GM12878 (cell line): Measurements from ENCODE around the gene SHC3. TPM values are rescaled to one million over a fixed set of nuclear protein-coding genes. Genes with fewer than 3 reads are reported as not detected.

Experiments
- ATAC-seq: fragments of 200-7000 bp; cut with Tn5 transposase; 3 replicates; pipeline ENCODE4 v1.9.1; 2020; ENCODE audit warnings: mild to moderate bottlenecking, moderate library complexity
- BruUV-seq: library from RNA; stranded (reverse); fragments of 400-500 nt; replicated peaks from 2 replicates; lab custom pipeline; 2021; lab: Mats Ljungman, UMichigan
- CTCF ChIA-PET: fragments of 300-600 bp; sonication (Branson Sonifier 250); formaldehyde crosslinking; extraction: SDS; loops from one replicate; lab custom pipeline; 2021; ENCODE audit warnings: inconsistent platforms; lab: Yijun Ruan, JAX
- POLR2A ChIA-PET: fragments of 350-600 bp; formaldehyde crosslinking; extraction: SDS; loops from one replicate; lab custom pipeline; 2021; ENCODE audit warnings: inconsistent platforms; lab: Charles Lee
- RAD21 ChIA-PET: fragments of 300-600 bp; sonication (Branson Sonifier 250); formaldehyde crosslinking; loops from one replicate; lab custom pipeline; 2023; ENCODE audit warnings: antibody characterized with exemption; ENCODE audit not compliant: unreplicated experiment; lab: Charles Lee
- SMC1A ChIA-PET: fragments of 300-600 bp; sonication (Branson Sonifier 250); formaldehyde crosslinking; loops from one replicate; lab custom pipeline; 2023; ENCODE audit not compliant: unreplicated experiment, uncharacterized antibody; lab: Charles Lee
- DNase-seq: peaks from one replicate; pipeline ENCODE4 v3.0.0-alpha.2; 2011; ENCODE audit warnings: low read depth, low spot score
- FAIRE-seq: peaks from 3 replicates; lab custom pipeline; 2011; peaks lifted over from hg19 to GRCh38; lab: Jason Lieb, UNC
- H2AFZ ChIP-seq: 2 replicates; pipeline ENCODE4 v1.6.0; 2011; ENCODE audit warnings: low read depth, low read length, control low read depth; ENCODE audit not compliant: control insufficient read depth
- H3K27ac ChIP-seq: 2 replicates; pipeline ENCODE4 v1.5.1; 2011; ENCODE audit warnings: control low read depth; ENCODE audit not compliant: control insufficient read depth, insufficient read depth
- H3K27me3 ChIP-seq, 2 experiments: replicated peaks in 1 of 2; 2 replicates each; pipeline versions ENCODE4 v1.6.0 to v1.6.1; 2011; ENCODE audit warnings: low read length in 1 of 2; ENCODE audit not compliant: control insufficient read depth in 2 of 2, insufficient read depth in 2 of 2
- H3K36me3 ChIP-seq, 2 experiments: 2 replicates each; pipeline ENCODE4 v1.5.1; 2011; ENCODE audit warnings: low read length in 1 of 2; ENCODE audit not compliant: control insufficient read depth in 2 of 2, insufficient read depth in 2 of 2
- H3K4me1 ChIP-seq: 2 replicates; pipeline ENCODE4 v1.6.1; 2011; ENCODE audit warnings: mild to moderate bottlenecking, low read length, moderate library complexity, mixed read lengths; ENCODE audit not compliant: control insufficient read depth, insufficient read depth
- H3K4me2 ChIP-seq: 2 replicates; pipeline ENCODE4 v1.6.0; 2011; ENCODE audit warnings: control low read depth; ENCODE audit not compliant: control insufficient read depth, insufficient read depth
- H3K4me3 ChIP-seq: fragments of 200-600 bp; sonication (generic); 2 replicates; pipeline ENCODE4 v1.5.1; 2016
- H3K79me2 ChIP-seq: 2 replicates; pipeline ENCODE4 v1.6.0; 2011; ENCODE audit warnings: low read length; ENCODE audit not compliant: control insufficient read depth, insufficient read depth
- H3K9ac ChIP-seq: 2 replicates; pipeline ENCODE4 v1.8.0; 2011; ENCODE audit warnings: low read length, control low read depth, mixed read lengths; ENCODE audit not compliant: control insufficient read depth, insufficient read depth
- H3K9me3 ChIP-seq: replicated peaks from 3 replicates; pipeline ENCODE4 v1.5.1; 2011; ENCODE audit warnings: mild to moderate bottlenecking, low read length; ENCODE audit not compliant: control insufficient read depth, insufficient read depth
- H4K20me1 ChIP-seq: 2 replicates; pipeline ENCODE4 v1.6.0; 2011; ENCODE audit not compliant: control insufficient read depth, insufficient read depth
- CBFB ChIP-seq: IDR thresholded peaks from 2 replicates; pipeline ENCODE4 v1.6.1; 2016; ENCODE audit warnings: antibody characterized with exemption, low read depth
- NBN ChIP-seq: fragments of 450-650 bp; IDR thresholded peaks from 2 replicates; pipeline ENCODE4 v1.6.1; 2016
- NFXL1 ChIP-seq: fragments of 450-650 bp; IDR thresholded peaks from 2 replicates; pipeline ENCODE4 v1.6.1; 2017; ENCODE audit warnings: antibody characterized with exemption, mild to moderate bottlenecking, borderline replicate concordance
- NKRF ChIP-seq: fragments of 450-650 bp; conservative IDR thresholded peaks from 2 replicates; pipeline ENCODE4 v1.6.1; 2017; ENCODE audit warnings: mild to moderate bottlenecking, moderate library complexity
- SMARCA5 ChIP-seq: fragments of 450-650 bp; IDR thresholded peaks from 2 replicates; pipeline ENCODE4 v1.6.1; 2017; ENCODE audit warnings: mild to moderate bottlenecking
- SREBF2 ChIP-seq: IDR thresholded peaks from 2 replicates; pipeline ENCODE4 v1.6.1; 2012; ENCODE audit warnings: mild to moderate bottlenecking, low read length
- WGBS: methylation state at CpG from one replicate; pipeline ENCODE4 v1.1.6; 2016; ENCODE audit warnings: low lambda C conversion rate; ENCODE audit not compliant: insufficient replicate concordance, insufficient coverage; ENCODE audit errors: missing lambda C conversion rate; 5-methylcytosine and 5-hydroxymethylcytosine counted together
- in situ Hi-C: fragments of 300-500 bp; cut with MboI; formaldehyde crosslinking; loops from 9 replicates; pipeline ENCODE4 v1.14.3; 2018; ENCODE audit warnings: mixed read lengths
- intact Hi-C: fragments of 100-400 bp; cut with micrococcal nuclease; formaldehyde crosslinking; loops from one replicate; pipeline ENCODE4 v1.14.2; 2022; ENCODE audit not compliant: unreplicated experiment
- polyA plus RNA-seq, 11 experiments: library from polyadenylated mRNA; depleted of rRNA in 4 of 11; unstranded in 6 of 11; stranded (reverse) in 5 of 11; fragments of >200 nt; fragmentation: Nextera tagmentation in 4 of 11; fragmentation: Illumina TruSeq in 1 of 11; extraction: Ambion mirVana in 4 of 11; extraction: Trizol in 1 of 11; gene quantifications; 1 replicate in 1 of 11; 2 replicates in 10 of 11; pipeline versions ENCODE4 v1.2.1 to v1.2.3, GENCODE V29; 2011 to 2016; ENCODE audit warnings: inconsistent platforms in 2 of 11, missing spikeins in 2 of 11, low read depth in 1 of 11
- total RNA-seq, 4 experiments: library from RNA; depleted of rRNA in 3 of 4; stranded (reverse); fragments of >200 nt in 3 of 4; fragmentation: Illumina TruSeq in 1 of 4; extraction: Trizol in 1 of 4; gene quantifications; 2 replicates each; pipeline versions ENCODE4 v1.2.1 to v1.2.3, GENCODE V29; 2013 to 2021
- TF ChIP-seq, protein P1 (sequence below): fragments of 450-650 bp; IDR thresholded peaks from 2 replicates; pipeline ENCODE4 v1.6.1; 2017; ENCODE audit warnings: borderline replicate concordance
- TF ChIP-seq, protein P2 (sequence below): IDR thresholded peaks from 2 replicates; pipeline ENCODE4 v1.6.1; 2011; ENCODE audit warnings: borderline replicate concordance, low read depth, mild to moderate bottlenecking, moderate library complexity, mixed read lengths, low read length; ENCODE audit not compliant: insufficient read depth; ENCODE audit errors: extremely low read length
- TF ChIP-seq, protein P3 (sequence below): fragments of 450-650 bp; IDR thresholded peaks from 2 replicates; pipeline ENCODE4 v1.6.1; 2017; ENCODE audit warnings: mild to moderate bottlenecking, moderate library complexity

Gene SHC3
- total and polyA plus RNA-seq, 10 of the 15 experiments (the other 5 are each of a cell fraction or from before 2014, with no cell fraction given) = 0.01 to 0.06 TPM; not detected in 8

DNA sequence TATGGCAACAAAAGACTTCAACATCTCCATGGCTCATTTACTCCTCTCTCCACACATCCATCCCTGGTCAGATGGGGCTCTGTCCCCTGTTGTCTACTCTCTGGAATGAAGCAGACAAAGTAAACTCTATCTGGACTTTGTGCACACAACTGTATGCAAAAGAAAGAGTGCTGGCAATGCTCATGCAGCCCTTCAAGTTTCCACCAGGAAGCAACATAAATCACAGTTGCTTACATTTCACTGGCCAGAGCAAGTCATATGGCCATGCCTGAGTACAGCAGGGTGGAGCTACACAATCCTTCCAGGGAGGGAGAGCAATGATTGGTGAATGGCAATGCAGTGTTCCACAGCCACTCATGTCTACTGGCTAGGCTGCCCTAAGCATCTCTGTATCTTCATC, 12.4 kb upstream of the SHC3 start (continued):
- TF ChIP-seq NFXL1 = no peak
- no peak for TF ChIP-seq NKRF
- no peak for TF ChIP-seq SREBF2
- TF ChIP-seq, protein P1, sequence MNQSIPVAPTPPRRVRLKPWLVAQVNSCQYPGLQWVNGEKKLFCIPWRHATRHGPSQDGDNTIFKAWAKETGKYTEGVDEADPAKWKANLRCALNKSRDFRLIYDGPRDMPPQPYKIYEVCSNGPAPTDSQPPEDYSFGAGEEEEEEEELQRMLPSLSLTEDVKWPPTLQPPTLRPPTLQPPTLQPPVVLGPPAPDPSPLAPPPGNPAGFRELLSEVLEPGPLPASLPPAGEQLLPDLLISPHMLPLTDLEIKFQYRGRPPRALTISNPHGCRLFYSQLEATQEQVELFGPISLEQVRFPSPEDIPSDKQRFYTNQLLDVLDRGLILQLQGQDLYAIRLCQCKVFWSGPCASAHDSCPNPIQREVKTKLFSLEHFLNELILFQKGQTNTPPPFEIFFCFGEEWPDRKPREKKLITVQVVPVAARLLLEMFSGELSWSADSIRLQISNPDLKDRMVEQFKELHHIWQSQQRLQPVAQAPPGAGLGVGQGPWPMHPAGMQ = no peak
- no peak for TF ChIP-seq CBFB
- TF ChIP-seq, protein P2, sequence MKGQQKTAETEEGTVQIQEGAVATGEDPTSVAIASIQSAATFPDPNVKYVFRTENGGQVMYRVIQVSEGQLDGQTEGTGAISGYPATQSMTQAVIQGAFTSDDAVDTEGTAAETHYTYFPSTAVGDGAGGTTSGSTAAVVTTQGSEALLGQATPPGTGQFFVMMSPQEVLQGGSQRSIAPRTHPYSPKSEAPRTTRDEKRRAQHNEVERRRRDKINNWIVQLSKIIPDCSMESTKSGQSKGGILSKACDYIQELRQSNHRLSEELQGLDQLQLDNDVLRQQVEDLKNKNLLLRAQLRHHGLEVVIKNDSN = no peak
- TF ChIP-seq NBN = no peak

DNA sequence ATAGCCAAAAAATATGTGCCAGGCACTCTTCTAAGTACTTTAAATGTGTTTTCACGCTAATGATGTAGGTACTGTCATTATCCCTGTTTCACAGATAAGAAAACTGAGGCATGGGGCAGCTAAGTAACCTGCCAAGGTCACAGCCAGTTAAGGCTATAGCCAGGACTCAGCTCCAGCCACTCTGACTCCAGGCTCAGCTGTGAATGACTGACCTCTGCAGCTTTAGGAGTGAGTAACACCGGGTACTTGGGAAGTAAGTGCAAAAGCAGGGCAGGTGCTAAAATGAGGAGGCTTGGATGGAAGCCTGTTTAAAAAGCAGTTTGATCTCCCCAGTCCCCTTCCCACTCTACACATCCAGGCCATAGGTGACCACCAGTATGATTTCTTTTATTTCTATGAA, 10.6 kb upstream of the SHC3 start:
- Histone ChIP-seq H3K9me3 (no peaks in the 10 kb centered on the region), H3K79me2 (no peaks in the 10 kb centered on the region), H3K36me3 (no peaks in the 10 kb centered on the region), H3K4me2 (no peak overlapping the region), H3K4me1 (no peaks in the 10 kb centered on the region), H3K4me3 (no peak overlapping the region), H3K9ac (no peak overlapping the region), H3K27me3 (no peaks in the 10 kb centered on the region), H4K20me1 (no peaks in the 10 kb centered on the region), H3K27ac (no peak overlapping the region)
- in situ Hi-C loops = no loop called here
- ChIA-PET RAD21 (no interaction called here), CTCF (no interaction called here), SMC1A (no interaction called here), POLR2A (no interaction called here)
- ATAC-seq (no peak), FAIRE-seq (no peak)
- intact Hi-C loops = no loop called here
- no TSS peak for BruUV-seq
- 0% methylated on average over 2 of the region's 2 CpGs for WGBS
- TF ChIP-seq, protein P3, sequence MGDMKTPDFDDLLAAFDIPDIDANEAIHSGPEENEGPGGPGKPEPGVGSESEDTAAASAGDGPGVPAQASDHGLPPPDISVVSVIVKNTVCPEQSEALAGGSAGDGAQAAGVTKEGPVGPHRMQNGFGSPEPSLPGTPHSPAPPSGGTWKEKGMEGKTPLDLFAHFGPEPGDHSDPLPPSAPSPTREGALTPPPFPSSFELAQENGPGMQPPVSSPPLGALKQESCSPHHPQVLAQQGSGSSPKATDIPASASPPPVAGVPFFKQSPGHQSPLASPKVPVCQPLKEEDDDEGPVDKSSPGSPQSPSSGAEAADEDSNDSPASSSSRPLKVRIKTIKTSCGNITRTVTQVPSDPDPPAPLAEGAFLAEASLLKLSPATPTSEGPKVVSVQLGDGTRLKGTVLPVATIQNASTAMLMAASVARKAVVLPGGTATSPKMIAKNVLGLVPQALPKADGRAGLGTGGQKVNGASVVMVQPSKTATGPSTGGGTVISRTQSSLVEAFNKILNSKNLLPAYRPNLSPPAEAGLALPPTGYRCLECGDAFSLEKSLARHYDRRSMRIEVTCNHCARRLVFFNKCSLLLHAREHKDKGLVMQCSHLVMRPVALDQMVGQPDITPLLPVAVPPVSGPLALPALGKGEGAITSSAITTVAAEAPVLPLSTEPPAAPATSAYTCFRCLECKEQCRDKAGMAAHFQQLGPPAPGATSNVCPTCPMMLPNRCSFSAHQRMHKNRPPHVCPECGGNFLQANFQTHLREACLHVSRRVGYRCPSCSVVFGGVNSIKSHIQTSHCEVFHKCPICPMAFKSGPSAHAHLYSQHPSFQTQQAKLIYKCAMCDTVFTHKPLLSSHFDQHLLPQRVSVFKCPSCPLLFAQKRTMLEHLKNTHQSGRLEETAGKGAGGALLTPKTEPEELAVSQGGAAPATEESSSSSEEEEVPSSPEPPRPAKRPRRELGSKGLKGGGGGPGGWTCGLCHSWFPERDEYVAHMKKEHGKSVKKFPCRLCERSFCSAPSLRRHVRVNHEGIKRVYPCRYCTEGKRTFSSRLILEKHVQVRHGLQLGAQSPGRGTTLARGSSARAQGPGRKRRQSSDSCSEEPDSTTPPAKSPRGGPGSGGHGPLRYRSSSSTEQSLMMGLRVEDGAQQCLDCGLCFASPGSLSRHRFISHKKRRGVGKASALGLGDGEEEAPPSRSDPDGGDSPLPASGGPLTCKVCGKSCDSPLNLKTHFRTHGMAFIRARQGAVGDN = no peak
- no peak for TF ChIP-seq SMARCA5
- TF ChIP-seq, all 136 proteins: peak for 0
- DNase-seq = no peak
- H2AFZ ChIP-seq = no peak overlapping the region
